NCI-H345 (cell line): ENCODE results near the gene SLC29A1.
"Not testable (repeated sequence)": the region's sequence is repeated elsewhere in the genome, so short reads cannot be mapped to it uniquely, and the experiment has no call there.

ENCODE experiments used
- DNase-seq: peaks from one replicate; lab custom pipeline; 2025; lab: John Stamatoyannopoulos, UW

SLC29A1 gene

GRCh38 chr6:44222486-44223318, 693 bp upstream of the SLC29A1 start:
- DNase-seq, result peak; percentile 51

- no peak for DNase-seq
Measured at GRCh38 chr6:44224029-44224964, 902 bp downstream of the SLC29A1 start.

DNA sequence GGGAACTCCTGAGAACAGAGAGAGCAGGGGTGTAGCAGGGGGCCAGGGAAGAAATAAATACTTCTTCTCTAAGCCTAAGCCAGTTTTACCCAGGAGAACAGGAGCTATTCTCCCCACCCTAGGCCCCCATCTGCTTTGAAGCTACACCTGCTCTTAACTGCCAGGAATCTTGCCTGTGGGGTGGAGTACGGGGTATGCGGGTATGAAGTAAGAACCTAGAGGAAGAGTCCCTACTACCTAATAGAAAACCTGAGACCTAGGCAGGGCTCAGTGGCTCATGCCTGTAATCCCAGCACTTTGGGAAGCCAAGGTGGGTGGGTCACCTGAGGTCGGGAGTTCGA, 1.5 kb downstream of the SLC29A1 start:
- no peak for DNase-seq

GRCh38 chr6:44225579-44226325, 2.4 kb downstream of the SLC29A1 start:
- no peak for DNase-seq

DNA sequence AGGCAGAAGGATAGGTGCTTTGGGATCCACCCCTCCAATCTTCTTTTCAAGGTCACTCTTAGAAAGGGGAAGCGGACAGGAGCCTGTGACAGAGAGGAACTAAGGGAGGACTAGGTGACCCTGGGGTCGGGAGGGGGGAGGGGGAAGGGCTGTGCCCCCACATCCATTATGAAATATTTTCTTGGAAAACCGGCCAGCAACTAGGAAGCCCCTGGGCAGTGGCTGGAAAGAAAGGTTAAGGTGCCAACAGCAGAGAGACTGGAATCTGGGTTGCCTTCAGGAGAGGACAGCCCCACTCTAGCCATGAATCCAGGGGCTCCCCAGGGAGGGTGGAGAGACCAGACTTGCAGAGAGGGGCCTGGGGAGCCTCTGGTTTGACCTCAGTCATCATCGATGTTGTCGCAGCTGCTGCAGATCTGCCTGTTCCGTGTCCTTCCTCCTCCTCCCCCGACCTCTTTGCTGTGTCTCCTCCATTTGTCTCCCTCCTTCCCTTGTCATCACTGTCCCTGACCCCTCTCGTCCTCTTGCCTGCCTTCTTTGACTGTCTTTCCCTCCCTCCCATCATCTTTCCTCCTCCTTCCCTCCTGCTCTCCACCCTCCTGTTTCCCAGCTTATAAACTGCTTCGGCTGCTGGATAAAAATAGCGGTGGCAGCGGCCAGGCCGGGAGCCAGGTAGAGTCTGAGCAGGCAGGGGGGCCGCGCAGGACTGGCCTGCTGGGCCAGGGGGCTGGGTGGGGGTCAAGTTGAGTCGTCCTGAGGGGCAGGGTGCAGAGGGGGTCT, 3.2 kb downstream of the SLC29A1 start:
- no peak for DNase-seq

DNA sequence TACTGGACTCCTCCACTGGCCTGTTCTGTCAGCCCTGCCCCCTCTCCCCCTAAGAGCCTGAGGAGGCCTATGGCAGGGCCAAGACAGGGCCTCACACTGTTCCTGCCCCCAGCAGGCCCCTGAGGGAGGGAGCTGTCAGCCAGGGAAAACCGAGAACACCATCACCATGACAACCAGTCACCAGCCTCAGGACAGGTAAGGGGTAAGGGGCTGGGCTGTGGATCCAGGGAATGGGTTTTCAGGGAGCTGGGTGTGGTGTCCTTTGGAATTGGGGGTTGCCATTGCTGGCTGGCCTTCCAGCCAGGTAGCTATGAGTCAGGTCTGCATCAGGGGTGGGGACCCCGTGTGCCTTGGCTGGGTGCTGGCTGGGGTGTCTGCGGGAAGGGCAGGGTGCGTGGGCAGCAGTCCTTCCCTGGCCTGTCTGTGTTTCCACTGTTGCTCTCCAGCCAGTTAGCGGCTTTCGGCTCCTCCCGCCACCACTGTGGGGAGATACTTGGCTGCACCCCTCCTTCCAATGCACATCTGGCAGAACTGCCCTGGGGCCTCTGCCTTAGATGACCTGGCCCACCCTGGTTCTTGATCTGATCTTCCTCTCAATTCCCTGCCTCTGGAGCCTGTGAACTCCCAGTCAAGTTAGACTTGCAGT, 3.9 kb downstream of the SLC29A1 start:
- DNase-seq, result no peak

DNA sequence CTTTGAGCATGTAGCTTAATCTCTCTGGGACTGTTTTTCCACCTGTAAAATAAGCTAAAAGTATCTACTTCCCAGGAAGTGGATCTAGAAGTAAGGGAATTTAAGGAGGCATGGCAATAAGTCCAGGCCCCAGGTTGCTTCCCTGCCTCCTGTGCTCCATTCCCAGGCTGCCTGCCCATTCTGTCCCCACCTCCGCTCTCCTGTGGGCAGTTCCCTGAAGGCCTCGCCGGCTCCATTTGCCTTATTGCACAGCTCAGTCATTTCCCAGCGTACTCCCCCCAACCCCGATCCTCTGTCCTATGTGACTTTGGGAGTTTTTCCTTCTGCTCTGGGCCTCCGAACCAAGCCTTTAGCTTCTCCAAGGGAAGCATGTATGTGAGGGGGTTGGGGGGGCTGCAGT, 4.6 kb downstream of the SLC29A1 start:
- DNase-seq, result no peak

GRCh38 chr6:44228433-44228832, 5.0 kb downstream of the SLC29A1 start:
- DNase-seq, result no peak

DNA sequence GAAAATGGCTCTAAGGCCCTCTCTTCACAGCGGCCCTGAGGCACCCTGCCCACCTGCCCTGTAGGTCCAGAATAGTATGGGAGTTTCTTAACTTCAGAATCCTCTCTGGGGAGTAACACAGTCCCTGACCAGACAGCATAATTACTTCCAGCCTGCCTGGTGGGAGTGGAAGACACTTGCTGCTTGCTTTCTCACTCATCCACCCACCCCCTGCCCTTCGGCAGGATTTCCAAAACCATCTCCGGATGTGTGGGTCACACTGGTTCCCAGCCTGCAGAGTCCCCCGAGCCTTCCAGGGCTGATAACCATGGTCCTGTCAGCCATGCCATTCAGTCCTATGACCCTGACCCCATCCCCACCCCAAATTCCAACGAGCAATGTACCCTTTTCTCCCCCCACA, 5.4 kb downstream of the SLC29A1 start:
- DNase-seq, result no peak

DNA sequence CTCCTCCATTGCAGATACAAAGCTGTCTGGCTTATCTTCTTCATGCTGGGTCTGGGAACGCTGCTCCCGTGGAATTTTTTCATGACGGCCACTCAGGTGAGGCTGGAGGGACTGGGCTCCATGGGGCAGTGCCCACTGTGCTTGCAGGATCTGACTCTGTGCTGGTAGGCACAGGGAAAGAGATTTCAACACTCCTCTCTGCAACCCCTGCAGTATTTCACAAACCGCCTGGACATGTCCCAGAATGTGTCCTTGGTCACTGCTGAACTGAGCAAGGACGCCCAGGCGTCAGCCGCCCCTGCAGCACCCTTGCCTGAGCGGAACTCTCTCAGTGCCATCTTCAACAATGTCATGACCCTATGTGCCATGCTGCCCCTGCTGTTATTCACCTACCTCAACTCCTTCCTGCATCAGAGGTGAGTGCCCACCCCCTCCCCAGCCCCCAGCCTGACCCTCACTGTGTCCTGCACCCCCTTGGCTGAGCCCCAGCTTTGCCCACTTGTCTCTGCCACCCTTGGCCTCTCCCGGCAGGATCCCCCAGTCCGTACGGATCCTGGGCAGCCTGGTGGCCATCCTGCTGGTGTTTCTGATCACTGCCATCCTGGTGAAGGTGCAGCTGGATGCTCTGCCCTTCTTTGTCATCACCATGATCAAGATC, 6.1 kb downstream of the SLC29A1 start:
- no peak for DNase-seq

DNA sequence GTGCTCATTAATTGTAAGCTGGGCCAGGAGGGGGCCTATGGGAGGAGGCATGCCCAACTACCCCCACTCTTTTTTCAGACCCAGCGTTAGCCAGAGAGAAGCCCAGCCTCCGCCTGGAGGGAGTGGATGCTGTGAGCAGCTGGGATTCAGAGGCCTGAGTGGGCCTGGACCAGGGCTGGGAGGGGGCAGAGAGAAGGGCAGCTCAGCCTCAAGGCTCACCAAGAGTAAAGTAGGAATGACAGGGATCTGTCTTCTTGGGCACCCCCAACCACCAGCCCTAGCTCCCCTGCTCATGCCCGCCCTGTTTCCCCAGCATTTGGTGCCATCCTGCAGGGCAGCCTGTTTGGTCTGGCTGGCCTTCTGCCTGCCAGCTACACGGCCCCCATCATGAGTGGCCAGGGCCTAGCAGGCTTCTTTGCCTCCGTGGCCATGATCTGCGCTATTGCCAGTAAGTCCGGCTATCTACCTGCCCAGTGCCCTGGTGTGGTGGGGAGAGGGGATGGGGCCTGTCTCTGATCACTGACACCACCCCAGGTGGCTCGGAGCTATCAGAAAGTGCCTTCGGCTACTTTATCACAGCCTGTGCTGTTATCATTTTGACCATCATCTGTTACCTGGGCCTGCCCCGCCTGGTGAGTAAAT, 6.8 kb downstream of the SLC29A1 start:
- no peak for DNase-seq

DNA sequence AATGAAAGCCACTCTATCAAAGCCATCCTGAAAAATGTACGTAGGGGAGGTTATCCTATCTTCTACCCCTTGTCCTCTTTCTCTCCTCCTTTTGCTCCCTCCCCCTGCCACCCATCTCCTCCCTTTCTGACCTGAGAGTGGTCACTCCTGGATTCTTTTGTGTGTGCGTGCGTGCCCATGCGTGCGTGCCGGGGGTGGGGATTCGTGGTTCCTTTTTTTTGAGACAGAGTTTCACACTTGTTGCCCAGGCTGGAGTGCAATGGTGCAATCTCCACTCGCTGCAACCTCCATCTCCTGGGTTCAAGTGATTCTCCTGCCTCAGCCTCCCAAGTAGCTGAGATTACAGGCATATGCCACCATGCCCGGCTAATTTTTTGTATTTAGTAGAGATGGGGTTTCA, 8.0 kb downstream of the SLC29A1 start:
- DNase-seq, result not testable (repeated sequence)

DNA sequence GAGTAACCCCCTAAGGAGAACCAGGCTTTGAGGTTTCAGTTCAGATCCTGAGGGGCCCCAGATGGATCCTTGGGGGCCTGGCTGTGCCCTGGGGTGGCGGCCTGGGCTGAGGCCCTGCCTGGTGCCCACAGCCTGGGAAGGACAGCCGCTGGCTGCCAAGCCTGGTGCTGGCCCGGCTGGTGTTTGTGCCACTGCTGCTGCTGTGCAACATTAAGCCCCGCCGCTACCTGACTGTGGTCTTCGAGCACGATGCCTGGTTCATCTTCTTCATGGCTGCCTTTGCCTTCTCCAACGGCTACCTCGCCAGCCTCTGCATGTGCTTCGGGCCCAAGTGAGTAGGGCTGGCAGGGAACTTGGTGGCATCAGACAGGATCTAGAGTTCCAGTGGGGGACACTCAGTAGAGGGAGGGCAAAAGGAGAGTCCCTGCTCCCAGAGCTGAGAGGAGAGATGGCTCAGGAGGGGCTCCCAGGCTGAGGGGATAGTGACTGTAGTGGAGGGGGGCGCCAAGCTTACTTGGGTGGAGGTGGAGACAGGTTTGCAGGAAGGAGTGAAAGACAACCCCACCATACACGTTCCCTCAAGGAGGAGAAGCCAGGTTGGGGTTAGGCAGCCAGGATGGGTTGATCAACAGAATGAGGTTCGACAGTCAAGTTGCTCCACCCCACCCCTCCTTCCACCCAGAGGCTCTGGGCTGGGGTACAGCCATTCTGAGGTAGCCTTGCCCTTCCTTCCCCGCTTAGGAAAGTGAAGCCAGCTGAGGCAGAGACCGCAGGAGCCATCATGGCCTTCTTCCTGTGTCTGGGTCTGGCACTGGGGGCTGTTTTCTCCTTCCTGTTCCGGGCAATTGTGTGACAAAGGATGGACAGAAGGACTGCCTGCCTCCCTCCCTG, 9.5 kb downstream of the SLC29A1 start:
- DNase-seq, result no peak

DNA sequence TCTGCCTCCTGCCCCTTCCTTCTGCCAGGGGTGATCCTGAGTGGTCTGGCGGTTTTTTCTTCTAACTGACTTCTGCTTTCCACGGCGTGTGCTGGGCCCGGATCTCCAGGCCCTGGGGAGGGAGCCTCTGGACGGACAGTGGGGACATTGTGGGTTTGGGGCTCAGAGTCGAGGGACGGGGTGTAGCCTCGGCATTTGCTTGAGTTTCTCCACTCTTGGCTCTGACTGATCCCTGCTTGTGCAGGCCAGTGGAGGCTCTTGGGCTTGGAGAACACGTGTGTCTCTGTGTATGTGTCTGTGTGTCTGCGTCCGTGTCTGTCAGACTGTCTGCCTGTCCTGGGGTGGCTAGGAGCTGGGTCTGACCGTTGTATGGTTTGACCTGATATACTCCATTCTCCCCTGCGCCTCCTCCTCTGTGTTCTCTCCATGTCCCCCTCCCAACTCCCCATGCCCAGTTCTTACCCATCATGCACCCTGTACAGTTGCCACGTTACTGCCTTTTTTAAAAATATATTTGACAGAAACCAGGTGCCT, 10.2 kb downstream of the SLC29A1 start:
- no peak for DNase-seq

- DNase-seq, result no peak
Measured at GRCh38 chr6:44234101-44235025, 11.0 kb downstream of the SLC29A1 start.

GRCh38 chr6:44235269-44235668, 11.9 kb downstream of the SLC29A1 start:
- no peak for DNase-seq

DNA sequence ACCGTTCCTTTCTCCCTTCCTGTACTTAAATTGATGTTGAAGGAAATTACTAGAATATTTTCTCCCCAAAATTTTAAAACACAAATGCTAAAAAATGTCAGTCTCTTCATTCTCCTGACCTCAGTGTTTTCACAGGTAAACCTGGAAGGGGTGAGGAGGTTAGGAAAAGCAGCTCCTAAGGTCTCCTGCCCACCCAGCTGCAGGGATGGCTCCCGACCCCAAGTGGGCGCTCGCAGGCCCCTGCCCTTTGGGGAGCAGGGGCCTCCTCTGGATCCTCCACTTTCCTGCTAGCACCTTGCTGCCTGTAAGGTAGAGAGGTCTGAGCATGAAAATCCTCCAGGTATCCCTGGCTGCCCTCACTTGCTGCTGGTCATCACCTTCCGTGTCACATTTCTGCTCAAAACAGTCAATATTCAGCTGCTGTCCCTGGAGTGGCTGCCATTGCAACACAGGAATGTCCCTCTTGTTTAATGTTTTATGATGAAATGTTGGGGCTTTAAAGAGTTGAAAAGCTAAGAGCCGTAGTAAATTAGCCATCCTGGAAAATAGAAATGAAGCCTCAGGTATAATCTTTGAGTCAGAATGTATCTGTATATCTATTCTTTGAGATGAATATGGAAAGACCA, 12.6 kb downstream of the SLC29A1 start:
- no peak for DNase-seq
